Adipocyte (in vitro differentiated cells): ENCODE measurements around the gene HIVEP3.

Experiments used
- DNase-seq: peaks from one replicate; pipeline ENCODE4 v3.0.0-alpha.2; 2015; ENCODE audit warnings: low read depth
- H3K27me3 ChIP-seq: replicated peaks from 2 replicates; pipeline ENCODE4 v1.7.0; 2013; ENCODE audit warnings: mild to moderate bottlenecking, low read length, moderate library complexity; ENCODE audit not compliant: control insufficient read depth, insufficient read depth
- H3K36me3 ChIP-seq: 2 replicates; pipeline ENCODE4 v1.7.0; 2013; ENCODE audit warnings: low read length, mild to moderate bottlenecking, moderate library complexity; ENCODE audit not compliant: control insufficient read depth, insufficient read depth, severe bottlenecking
- H3K4me1 ChIP-seq: 2 replicates; pipeline ENCODE4 v1.7.0; 2013; ENCODE audit warnings: mild to moderate bottlenecking, low read length, moderate library complexity; ENCODE audit not compliant: control insufficient read depth, insufficient read depth
- H3K4me3 ChIP-seq: 2 replicates; pipeline ENCODE4 v1.7.0; 2013; ENCODE audit warnings: mild to moderate bottlenecking, low read length, moderate library complexity
- H3K9ac ChIP-seq: 2 replicates; pipeline ENCODE4 v1.7.0; 2013; ENCODE audit warnings: mild to moderate bottlenecking, low read length, moderate library complexity
- H3K9me3 ChIP-seq: 2 replicates; pipeline ENCODE4 v1.7.0; 2013; ENCODE audit warnings: mild to moderate bottlenecking, low read length, moderate library complexity; ENCODE audit not compliant: control insufficient read depth

HIVEP3 gene

DNA sequence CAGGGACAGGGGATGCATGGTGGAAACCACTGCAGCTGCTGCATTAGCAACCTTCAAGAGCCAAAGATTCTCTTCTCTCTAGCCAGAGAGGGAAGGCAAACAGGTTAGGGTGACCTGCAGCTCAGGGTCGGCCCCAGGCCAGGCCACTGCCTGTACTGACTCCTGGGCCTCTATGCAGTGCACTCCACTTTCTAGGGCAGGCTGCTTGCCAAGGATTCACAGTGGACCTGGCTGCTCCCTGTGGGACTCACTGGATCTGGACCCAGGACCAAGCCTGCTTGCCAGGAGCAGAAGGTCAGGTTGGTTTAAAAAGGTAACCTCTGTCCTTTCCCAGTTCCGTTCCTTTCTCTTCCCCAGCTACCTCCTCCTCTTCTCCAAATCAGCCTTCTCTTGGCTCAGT, 52.4 kb downstream of the HIVEP3 start:
- Histone ChIP-seq H3K4me1 (peaks cover 25% of the 10 kb centered on the region), H3K36me3 (no peaks in the 10 kb centered on the region), H3K9me3 (no peaks in the 10 kb centered on the region), H3K27me3 (no peaks in the 10 kb centered on the region), H3K9ac (no peak overlapping the region), H3K4me3 (no peak overlapping the region)
- DNase-seq = no peak

DNA sequence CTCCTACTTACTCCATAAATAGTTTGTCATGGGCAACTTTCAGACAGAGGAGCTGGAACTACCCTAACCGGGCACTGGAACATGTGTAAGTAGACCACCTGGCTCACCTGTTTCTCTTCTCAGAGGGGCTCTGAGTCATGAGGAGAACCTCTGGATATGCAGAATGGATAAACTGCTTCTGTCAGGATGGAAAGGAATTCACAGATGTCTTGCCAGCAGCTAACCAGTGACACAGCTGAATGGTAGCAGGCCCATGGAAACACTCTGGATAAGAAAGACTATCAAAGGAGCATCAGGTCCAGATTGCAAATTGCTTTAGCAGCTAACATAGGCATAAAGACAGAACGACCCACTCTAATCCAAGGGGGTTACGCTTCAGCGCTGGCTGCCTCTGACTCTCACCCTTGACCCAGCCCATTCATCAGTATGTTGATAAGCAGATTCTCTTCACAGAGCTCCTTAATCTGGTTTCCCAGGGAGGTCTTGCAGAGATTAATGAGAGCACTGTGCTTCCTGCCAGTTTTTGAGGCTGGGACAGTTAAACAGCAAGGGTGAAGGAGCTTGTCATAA, 54.2 kb downstream of the HIVEP3 start:
- Histone ChIP-seq H3K9ac (no peak overlapping the region), H3K9me3 (no peaks in the 10 kb centered on the region), H3K36me3 (no peaks in the 10 kb centered on the region), H3K4me3 (no peak overlapping the region), H3K4me1 (peaks cover 16% of the 10 kb centered on the region), H3K27me3 (peaks cover 5% of the 10 kb centered on the region)
- no peak for DNase-seq

DNA sequence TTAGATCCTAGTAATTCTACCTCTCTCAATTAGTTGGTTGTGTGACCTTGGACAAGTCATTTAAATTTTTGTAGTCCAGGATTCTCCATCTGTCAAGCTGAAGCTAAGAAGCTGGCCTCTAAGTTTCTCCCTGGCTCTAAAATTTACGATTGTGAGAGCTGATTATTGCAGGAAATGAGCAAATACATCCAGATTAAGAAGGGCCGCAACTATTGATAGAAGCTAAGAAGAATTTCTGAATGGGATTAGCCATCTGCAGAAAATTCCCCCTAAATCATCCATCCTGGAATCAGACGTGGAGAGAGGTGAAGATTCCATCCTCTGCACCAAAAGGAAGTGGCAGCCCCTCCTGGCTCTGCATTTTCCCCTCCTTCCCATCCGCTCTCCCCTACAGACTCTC, 55.0 kb downstream of the HIVEP3 start:
- H3K4me3 ChIP-seq = no peak overlapping the region
- no peaks in the 10 kb centered on the region for H3K36me3 ChIP-seq
- peaks cover 16% of the 10 kb centered on the region for H3K4me1 ChIP-seq
- H3K9ac ChIP-seq = no peak overlapping the region
- peaks cover 5% of the 10 kb centered on the region for H3K27me3 ChIP-seq
- no peaks in the 10 kb centered on the region for H3K9me3 ChIP-seq
- no peak for DNase-seq

DNA sequence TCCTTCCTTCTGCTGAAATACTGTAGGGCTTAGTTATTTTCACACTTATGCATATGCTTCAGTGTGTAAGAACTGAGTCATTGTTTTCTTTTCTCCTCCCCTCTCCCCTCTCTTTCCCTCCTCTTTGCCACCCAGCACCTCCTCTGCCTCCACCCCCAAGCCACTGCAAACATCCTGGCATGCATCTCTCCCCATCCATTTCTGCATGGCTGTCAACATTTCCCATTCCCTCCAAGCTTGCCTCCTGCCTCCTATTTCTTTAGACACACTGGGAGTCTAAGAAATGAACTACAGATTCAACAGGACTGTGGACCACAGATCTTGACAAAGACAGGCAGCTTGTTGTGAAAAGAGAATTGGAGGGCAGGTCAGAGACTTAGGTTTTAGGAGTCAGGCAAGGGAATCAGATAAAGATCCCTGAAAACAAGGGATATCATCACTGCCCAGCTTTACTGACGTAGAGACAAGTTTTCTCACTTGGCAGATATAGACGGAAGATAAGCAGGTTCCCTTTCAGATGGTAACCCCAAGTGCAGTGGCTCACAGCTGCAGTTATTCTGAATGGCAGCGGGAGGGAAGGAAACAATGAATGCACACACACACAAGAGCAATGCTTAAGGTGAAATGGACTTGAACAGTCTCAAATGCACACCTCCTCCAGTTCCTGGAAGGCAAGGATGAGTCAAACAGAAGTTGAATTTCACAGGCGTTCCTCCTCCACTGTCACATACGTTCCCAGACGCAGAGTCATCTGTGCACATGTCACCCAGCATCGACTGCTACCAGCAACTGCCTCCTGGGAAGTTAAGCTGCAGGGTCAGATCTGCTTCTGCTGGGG, 56.1 kb downstream of the HIVEP3 start:
- peak; percentile 55 for DNase-seq
- Histone ChIP-seq H3K9ac (no peak overlapping the region), H3K9me3 (no peaks in the 10 kb centered on the region), H3K4me3 (no peak overlapping the region), H3K36me3 (no peaks in the 10 kb centered on the region), H3K4me1 (peaks cover 16% of the 10 kb centered on the region), H3K27me3 (peaks cover 5% of the 10 kb centered on the region)

DNA sequence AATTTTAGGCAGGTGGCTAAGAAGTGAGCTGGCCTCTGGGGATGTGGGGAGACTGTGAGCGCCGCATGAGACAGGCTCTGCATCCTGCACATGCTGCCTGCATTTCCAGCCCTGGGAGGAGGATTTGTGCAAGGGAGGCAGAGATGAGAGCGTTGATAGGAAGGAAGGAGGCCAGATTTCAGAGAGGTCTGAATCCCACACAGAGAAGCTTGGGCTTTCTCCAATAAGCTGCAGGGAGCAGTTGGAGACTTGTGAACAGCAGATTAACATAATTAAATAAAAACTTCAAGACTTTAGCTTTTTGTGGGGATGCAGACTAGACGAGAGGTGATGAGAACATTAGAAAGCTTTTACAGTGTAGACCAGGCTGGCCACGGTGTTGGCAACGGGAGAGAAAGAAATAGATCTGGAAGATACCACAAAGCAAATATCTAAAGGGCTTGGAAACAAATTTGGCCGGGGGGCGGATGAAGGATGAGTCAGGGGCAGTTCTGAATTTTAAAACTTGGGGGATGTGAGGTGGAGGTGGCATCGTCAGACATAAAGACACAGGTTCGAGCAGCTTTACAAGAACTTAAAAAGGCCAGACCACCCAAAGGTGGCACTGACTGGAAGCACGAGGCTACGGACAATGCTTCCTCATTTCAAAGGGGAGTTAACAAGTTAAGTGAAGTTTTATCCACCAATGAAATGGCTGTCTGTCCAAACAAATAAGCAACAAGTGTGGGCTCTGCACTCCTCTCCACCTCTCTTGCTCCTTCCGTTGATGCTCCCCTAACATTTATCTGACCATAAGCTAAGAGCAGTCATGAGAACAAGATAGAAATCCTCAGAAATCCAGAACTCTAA, 57.0 kb downstream of the HIVEP3 start:
- peaks cover 5% of the 10 kb centered on the region for H3K27me3 ChIP-seq
- H3K4me3 ChIP-seq = no peak overlapping the region
- H3K9me3 ChIP-seq = no peaks in the 10 kb centered on the region
- no peak for DNase-seq
- no peak overlapping the region for H3K9ac ChIP-seq
- no peaks in the 10 kb centered on the region for H3K36me3 ChIP-seq
- H3K4me1 ChIP-seq = peaks cover 25% of the 10 kb centered on the region

DNA sequence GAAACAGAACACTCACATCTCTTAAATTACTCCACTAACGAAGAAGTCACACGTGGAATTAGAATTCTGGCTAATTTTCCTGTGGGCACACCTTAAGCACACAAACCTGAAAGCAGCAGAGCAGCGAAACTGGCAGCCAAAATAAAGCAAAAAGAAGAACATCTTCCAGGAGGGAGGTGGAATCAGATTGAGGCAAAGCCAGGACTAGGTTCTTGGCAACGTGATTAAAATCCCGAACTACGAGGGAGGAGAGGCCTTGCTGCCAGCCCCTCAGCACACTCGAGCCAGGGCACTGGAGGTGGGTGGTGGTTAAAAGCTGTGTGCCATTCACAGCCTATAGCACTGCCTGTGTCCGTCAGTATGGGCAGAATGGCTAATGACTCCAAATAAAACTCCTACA, 58.0 kb downstream of the HIVEP3 start:
- Histone ChIP-seq H3K36me3 (no peaks in the 10 kb centered on the region), H3K27me3 (peaks cover 5% of the 10 kb centered on the region), H3K4me1 (peaks cover 26% of the 10 kb centered on the region), H3K9ac (no peak overlapping the region), H3K4me3 (no peak overlapping the region), H3K9me3 (no peaks in the 10 kb centered on the region)
- DNase-seq = no peak

DNA sequence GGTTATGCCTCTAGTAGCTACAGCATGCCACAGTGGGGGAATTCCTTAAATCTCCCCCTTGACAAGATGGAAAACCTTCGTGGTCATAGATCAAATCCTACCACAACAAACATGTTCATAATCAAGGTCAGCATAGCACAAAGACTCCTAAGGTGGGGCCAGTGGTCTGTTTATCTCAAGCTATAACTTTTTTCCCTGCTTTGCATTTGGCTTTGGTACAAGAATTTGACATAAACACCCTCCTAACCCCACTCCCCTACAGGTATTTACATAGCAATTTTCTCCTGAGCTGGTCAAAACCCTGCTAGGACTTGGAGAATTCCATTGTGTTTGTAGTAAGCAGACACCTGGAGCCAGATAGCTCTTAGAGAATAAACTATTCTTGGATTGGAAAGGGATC, 58.5 kb downstream of the HIVEP3 start:
- Histone ChIP-seq H3K4me3 (no peak overlapping the region), H3K4me1 (peaks cover 24% of the 10 kb centered on the region), H3K27me3 (peaks cover 5% of the 10 kb centered on the region), H3K9ac (no peak overlapping the region), H3K9me3 (no peaks in the 10 kb centered on the region), H3K36me3 (no peaks in the 10 kb centered on the region)
- no peak for DNase-seq

DNA sequence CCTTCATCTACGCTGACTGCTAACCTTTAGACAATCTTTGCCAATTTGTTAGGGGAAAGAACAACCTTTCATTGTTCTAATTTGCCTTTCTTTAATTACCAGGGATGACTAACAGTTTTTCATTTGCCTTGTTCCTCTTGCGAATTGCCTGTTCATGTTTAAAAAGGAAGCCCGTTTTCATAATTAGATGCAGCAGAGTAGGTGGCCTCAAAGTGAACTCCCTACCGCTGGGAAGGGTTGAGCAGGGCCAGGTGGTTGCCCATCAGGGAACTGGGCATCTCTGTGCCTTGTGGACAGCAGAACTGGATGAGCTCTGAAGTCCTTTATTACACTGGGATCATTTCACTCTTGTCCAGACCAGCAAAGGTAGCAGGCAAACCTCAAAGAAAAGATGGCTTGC, 59.0 kb downstream of the HIVEP3 start:
- Histone ChIP-seq H3K9ac (no peak overlapping the region), H3K4me3 (no peak overlapping the region), H3K27me3 (peaks cover 5% of the 10 kb centered on the region), H3K36me3 (no peaks in the 10 kb centered on the region), H3K9me3 (no peaks in the 10 kb centered on the region), H3K4me1 (peaks cover 21% of the 10 kb centered on the region)
- no peak for DNase-seq

DNA sequence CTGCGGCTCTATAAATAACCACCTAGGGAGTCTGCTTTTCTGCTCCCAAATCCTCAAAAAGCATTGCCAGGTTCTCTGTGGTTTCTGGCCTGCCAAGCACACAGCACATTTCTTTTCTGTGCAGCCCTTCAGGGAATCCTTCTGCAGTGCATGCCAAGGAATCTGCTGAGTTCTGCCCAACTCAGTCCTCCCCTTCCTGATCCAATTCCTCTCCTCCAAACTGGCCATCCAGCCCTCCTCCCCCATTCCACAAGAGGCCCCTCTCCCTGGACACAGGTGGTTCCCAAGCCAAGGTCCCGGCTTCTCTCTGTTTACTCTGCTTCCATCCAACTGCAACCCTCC, 61.8 kb downstream of the HIVEP3 start:
- Histone ChIP-seq H3K9me3 (no peaks in the 10 kb centered on the region), H3K4me3 (no peak overlapping the region), H3K9ac (no peak overlapping the region), H3K27me3 (peaks cover 8% of the 10 kb centered on the region), H3K4me1 (peaks cover 35% of the 10 kb centered on the region), H3K36me3 (no peaks in the 10 kb centered on the region)
- DNase-seq = peak; percentile 56

DNA sequence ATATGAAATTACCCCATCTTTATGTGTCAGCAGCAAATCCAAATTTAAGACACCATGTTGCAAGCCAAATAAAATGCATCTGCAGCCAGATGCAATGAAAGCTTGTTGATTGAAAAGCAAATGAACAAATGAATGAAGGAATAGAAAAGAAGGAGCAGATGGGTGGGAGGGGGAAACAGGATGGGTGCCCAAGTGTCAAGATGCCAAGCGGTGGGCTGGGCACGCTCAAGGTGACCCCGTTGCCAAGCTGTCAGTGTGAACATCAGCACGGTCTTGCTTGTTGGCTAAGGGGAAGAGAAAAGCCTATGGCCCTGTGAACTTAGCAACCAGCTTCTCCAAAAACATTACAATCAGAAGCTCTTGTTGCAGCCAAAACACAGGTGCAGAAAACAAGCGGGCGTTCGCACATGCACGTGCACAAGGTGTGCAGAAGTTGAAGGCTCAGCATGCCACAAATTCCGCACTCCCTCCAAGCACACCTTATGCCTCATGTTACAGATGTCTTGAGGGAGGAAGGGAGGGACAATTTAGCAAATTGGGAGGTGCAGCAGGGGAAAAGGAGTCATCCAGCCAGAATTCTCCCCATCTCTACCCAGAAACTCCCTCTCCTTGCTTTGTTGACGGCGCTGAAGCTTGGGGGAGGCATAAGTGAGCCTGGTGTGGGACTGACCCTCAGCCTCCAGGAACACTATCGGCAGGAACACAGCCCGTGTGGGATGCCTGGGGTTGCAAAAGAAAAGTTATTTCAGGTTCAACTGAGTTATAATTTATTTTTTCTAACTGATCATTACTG, 62.4 kb downstream of the HIVEP3 start:
- DNase-seq = no peak
- H3K4me3 ChIP-seq = no peak overlapping the region
- H3K9ac ChIP-seq = no peak overlapping the region
- H3K4me1 ChIP-seq = peaks cover 40% of the 10 kb centered on the region
- H3K9me3 ChIP-seq = no peaks in the 10 kb centered on the region
- no peaks in the 10 kb centered on the region for H3K36me3 ChIP-seq
- H3K27me3 ChIP-seq = peaks cover 8% of the 10 kb centered on the region

DNA sequence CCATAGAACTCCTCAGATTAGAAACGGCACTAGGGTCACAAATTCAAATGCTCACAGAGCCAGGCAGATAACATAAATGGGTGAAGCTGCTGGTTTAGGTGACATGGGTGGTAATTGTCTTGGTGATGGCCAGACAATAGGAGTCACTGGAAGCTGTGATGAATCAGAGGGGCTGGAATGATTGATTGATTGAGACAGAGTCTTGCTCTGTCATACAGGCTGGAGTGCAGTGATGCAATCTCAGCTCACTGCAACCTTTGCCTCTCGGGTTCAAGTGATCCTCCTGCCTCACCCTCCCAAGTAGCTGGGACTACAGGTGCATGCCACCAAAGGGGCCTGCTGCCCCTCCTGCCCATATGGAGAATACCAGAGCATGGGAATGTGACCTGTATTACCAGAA, 63.0 kb downstream of the HIVEP3 start:
- no peak for DNase-seq
- Histone ChIP-seq H3K27me3 (peaks cover 8% of the 10 kb centered on the region), H3K9ac (no peak overlapping the region), H3K36me3 (no peaks in the 10 kb centered on the region), H3K4me1 (peaks cover 40% of the 10 kb centered on the region), H3K4me3 (no peak overlapping the region), H3K9me3 (no peaks in the 10 kb centered on the region)
